Fibroblast of lung (primary cell): ENCODE data around the gene MYO7A.

ENCODE experiments used
- EZH2 ChIP-seq: IDR thresholded peaks from 2 replicates; pipeline ENCODE4 v1.5.1; 2012; ENCODE audit warnings: low read length, control low read depth, mild to moderate bottlenecking; ENCODE audit errors: missing control alignments
- TF ChIP-seq, protein P1 (sequence below), 2 donors: IDR thresholded peaks in 1 of 2; conservative IDR thresholded peaks in 1 of 2; 1 replicate in 1 of 2; 2 replicates in 1 of 2; pipeline ENCODE4 v1.5.1; 2011 to 2012; ENCODE audit warnings: low read length in 2 of 2, control low read depth in 1 of 2, inconsistent platforms in 1 of 2, low read depth in 1 of 2, mild to moderate bottlenecking in 1 of 2

DNA sequence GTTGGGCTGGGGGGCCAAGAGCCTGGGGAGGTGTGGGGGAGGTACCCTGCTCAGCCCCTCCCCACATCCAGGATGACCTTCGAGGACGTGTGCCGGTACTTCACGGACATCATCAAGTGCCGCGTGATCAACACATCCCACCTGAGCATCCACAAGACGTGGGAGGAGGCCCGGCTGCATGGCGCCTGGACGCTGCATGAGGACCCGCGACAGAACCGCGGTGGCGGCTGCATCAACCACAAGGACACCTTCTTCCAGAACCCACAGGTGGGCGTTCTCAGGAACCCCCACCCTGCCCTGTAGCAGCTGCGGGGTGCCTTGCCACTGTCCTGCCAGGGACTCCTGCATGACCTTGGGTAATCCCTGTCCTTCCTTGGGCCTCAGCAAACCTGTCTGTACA is 10.0 kb upstream of the MYO7A start:
- no peak for TF ChIP-seq EZH2
- TF ChIP-seq, protein P1, sequence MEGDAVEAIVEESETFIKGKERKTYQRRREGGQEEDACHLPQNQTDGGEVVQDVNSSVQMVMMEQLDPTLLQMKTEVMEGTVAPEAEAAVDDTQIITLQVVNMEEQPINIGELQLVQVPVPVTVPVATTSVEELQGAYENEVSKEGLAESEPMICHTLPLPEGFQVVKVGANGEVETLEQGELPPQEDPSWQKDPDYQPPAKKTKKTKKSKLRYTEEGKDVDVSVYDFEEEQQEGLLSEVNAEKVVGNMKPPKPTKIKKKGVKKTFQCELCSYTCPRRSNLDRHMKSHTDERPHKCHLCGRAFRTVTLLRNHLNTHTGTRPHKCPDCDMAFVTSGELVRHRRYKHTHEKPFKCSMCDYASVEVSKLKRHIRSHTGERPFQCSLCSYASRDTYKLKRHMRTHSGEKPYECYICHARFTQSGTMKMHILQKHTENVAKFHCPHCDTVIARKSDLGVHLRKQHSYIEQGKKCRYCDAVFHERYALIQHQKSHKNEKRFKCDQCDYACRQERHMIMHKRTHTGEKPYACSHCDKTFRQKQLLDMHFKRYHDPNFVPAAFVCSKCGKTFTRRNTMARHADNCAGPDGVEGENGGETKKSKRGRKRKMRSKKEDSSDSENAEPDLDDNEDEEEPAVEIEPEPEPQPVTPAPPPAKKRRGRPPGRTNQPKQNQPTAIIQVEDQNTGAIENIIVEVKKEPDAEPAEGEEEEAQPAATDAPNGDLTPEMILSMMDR (conservative IDR thresholded peaks at IDR 0.05 in 1 of 2, IDR thresholded peaks at IDR 0.05 in 1 of 2; ENCODE audit: low read depth in 1 of 2, low read length in 2 of 2) = no peak
